Superior temporal gyrus (tissue), 1 donor: ENCODE results near the gene DESI2.

Experiments used
- DNase-seq: peaks from one replicate; pipeline ENCODE4 v3.0.0-alpha.2; 2016; ENCODE audit errors: extremely low spot score

DESI2 gene

GRCh38 chr1:244751271-244751895 is 98.5 kb downstream of the DESI2 start:
- DNase-seq: no peak

DNA sequence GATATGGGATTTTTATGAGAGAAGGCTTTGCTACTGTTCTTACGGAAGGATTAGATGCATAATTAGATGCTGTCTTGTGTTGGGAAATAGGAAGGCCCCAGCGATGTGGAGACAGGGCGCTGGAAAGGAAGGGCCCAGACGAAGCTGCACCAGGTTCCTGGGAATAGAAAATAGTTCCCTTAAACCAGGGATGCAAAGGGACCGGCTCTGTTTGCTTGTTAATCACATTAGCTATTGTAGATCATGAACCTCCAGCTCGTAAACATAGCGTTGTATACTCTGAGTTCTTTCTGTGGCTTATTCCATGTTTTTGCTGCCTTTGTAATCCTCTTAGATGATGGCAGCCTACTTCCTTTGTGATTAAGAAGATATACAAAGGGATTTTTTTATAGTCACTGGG is 102.7 kb downstream of the DESI2 start:
- DNase-seq: no peak

GRCh38 chr1:244757091-244757939 is 104.4 kb downstream of the DESI2 start:
- DNase-seq: no peak
